Bronchial epithelial cell (primary cell): ENCODE data around the gene ENPP1. TPM values are rescaled to one million over a fixed set of nuclear protein-coding genes. Genes with fewer than 3 reads are reported as not detected.

Source experiments
- DNase-seq: peaks from one replicate; pipeline ENCODE4 v3.0.0-alpha.2; 2010; ENCODE audit warnings: low read depth
- FAIRE-seq: peaks from 2 replicates; lab custom pipeline; 2011; peaks lifted over from hg19 to GRCh38; lab: Jason Lieb, UNC
- H3K27me3 ChIP-seq: 2 replicates; pipeline ENCODE4 v1.5.1; 2011; ENCODE audit warnings: low read length; ENCODE audit not compliant: control insufficient read depth, insufficient read depth
- H3K36me3 ChIP-seq: 2 replicates; pipeline ENCODE4 v1.5.1; 2011; ENCODE audit warnings: low read length; ENCODE audit not compliant: control insufficient read depth, insufficient read depth
- H3K4me3 ChIP-seq: 2 replicates; pipeline ENCODE4 v1.5.1; 2011; ENCODE audit warnings: mild to moderate bottlenecking, low read depth, low read length, control low read depth
- CTCF ChIP-seq: IDR thresholded peaks from 2 replicates; pipeline ENCODE4 v1.5.1; 2011; ENCODE audit warnings: mild to moderate bottlenecking, moderate library complexity, low read length, control low read depth, inconsistent platforms; ENCODE audit not compliant: insufficient read depth, severe bottlenecking
- total RNA-seq: library from RNA; depleted of rRNA; stranded (reverse); fragments of >200 nt; gene quantifications from 2 replicates; pipeline ENCODE4 v1.2.1, GENCODE V29; 2014

Gene ENPP1
- total RNA-seq, 1 donor from 2014 or later: under 0.01 TPM

- Histone ChIP-seq H3K36me3 (no peaks in the 10 kb centered on the region), H3K4me3 (no peak overlapping the region), H3K27me3 (no peaks in the 10 kb centered on the region)
- no peak for TF ChIP-seq CTCF
- DNase-seq (no peak), FAIRE-seq (no peak)
Observed at GRCh38 chr6:131890091-131890490, 82.3 kb downstream of the ENPP1 start.

DNA sequence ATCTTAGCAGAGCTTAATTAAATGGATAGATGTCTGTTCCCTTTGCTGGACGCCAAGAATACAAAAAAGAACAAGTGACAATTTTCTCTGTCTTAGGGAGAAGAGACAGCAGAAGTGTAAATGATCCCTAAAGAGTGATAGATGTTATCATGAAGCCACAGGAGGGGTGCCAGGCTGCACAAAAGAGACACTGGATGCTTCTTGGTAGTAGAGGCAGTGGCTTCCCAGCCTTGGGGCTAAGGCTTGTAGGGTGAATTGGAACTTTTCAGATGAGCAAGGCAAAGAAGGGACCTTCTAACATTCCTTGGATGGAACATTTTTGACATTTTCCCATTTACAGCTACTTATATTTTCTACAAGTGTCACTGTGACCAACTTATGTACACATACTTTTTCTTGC lies 85.4 kb downstream of the ENPP1 start:
- DNase-seq (no peak), FAIRE-seq (no peak)
- no peak for TF ChIP-seq CTCF
- Histone ChIP-seq H3K36me3 (no peaks in the 10 kb centered on the region), H3K27me3 (no peaks in the 10 kb centered on the region), H3K4me3 (no peak overlapping the region)

- FAIRE-seq: no peak
- H3K36me3 ChIP-seq: no peaks in the 10 kb centered on the region
- H3K27me3 ChIP-seq: peaks cover 2% of the 10 kb centered on the region
- no peak overlapping the region for H3K4me3 ChIP-seq
- TF ChIP-seq CTCF: no peak
- DNase-seq: no peak
Observed at GRCh38 chr6:131894493-131895424, 86.9 kb downstream of the ENPP1 start.

- no peak for FAIRE-seq
- DNase-seq: no peak
- TF ChIP-seq CTCF: no peak
- peaks cover 2% of the 10 kb centered on the region for H3K27me3 ChIP-seq
- H3K36me3 ChIP-seq: no peaks in the 10 kb centered on the region
- no peak overlapping the region for H3K4me3 ChIP-seq
Observed at GRCh38 chr6:131897050-131897435, 89.2 kb downstream of the ENPP1 start.

- Histone ChIP-seq H3K4me3 (no peak overlapping the region), H3K27me3 (peaks cover 2% of the 10 kb centered on the region), H3K36me3 (no peaks in the 10 kb centered on the region)
- no peak for TF ChIP-seq CTCF
- DNase-seq (no peak), FAIRE-seq (no peak)
Observed at GRCh38 chr6:131897621-131898020, 89.8 kb downstream of the ENPP1 start.
